GM21723 (cell line): ENCODE results near the gene PPHLN1.
A peak's percentile ranks its signal among the peaks of the same experiment; 100 is the strongest.

Source experiments
- ATAC-seq: cut with Tn5 transposase; IDR thresholded peaks from one replicate; pipeline ENCODE4 v1.9.1; 2021; ENCODE audit warnings: mild to moderate bottlenecking, moderate library complexity; ENCODE audit not compliant: unreplicated experiment

The PPHLN1 gene

DNA sequence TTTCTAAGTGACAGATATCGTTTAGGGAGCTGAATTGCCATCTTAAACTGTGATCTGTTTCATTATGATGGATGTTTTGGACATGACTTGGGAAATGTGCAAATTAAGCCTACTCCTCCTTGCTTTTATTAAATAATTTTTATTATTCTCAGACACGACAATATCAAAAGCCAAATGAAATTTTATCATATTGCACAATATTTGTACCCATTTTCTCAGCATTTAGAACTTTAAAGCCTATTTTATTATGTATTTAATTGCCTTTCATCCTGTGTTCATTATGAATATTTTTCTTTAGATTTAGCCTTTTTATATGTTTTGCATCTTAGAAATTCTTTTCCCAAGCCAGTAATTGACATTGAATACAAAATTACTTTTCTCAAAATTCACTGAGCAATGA is 102.9 kb downstream of the PPHLN1 start:
- no peak for ATAC-seq

DNA sequence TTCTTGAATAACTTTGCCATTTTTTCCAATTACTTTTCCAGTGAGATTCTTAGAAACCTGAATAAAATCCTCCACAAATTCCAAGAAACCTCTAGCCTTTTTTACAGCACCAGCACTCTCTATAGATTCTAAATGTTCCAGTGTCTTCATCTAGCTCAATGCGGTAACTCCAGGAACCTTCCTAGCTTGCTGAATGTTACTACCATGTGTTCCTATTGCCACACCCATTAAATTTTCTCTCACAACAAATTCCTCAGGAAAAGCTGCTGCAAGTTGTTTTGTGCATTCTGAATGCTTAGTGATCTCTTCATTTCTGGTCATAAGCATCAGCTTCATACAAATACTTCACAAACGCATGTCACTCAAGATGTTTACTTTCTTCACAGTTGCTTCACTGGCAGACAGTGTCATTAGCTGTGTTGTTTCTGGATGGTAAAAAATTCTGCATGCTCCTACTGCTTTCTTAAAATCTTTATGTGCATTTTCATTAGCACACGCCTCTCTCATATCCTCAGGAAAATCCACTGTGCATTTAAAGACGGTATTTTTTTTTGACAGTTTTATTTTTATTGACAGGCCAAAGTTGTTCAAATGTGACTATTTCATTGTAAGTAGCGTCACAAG is 106.7 kb downstream of the PPHLN1 start:
- ATAC-seq = no peak

DNA sequence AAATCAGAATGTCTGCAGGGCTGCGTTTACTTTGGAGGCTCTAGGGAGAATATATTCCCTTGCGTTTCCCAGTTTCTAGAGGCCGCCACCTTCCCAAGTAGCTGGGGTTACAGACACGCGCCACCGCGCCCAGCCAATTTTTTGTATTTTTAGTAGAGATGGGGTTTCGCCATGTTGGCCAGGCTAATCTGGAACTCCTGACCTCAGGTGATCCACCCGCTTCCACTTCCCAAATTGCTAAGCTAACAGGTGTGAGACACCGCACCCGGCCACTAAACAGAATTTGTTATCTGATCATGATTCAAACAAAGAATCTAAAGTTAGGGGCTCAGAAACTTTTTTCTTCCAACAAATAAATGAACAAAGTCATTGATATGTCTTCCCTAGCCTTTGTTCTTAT is 114.6 kb downstream of the PPHLN1 start:
- no peak for ATAC-seq

DNA sequence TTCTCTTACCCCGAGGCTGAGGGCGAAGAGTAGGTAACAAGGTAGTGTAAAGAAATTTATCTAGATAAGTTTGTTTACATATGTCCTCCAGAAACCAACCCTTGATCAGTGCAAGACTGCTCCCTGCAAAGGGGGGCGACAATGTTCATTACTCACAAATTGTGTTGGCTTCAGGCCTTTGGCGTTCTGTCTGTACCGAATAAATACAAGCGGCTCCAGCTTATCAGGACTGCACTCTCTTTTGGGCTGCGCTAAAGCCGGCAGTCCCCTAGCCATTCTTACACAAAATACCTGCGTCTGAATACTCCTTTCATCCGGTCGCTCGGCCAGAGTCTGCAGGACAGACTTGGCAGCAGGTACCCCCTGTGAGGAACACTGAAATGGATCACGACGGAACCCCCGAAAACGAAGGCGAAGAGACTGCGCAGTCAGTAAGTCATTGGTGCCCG is 116.4 kb downstream of the PPHLN1 start:
- ATAC-seq = no peak

DNA sequence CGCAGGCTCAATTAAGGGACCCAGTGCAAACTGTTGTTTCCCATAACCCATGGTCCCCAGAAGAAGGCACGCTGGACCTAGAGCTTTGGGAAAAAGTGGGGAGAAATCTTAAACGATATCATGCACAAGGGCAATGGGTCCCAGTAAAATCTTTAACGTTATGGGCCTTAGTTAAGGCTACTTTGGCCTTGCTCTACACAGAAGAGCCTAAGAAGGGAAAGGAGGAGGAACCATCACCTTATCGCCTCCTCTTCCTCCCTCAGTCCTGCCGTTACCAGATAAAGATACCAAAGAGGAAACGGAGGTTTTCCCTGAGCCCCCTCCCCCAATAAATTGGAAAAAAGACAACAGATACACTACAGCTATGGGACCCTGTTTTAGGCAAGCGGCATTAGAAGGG is 116.9 kb downstream of the PPHLN1 start:
- no peak for ATAC-seq

DNA sequence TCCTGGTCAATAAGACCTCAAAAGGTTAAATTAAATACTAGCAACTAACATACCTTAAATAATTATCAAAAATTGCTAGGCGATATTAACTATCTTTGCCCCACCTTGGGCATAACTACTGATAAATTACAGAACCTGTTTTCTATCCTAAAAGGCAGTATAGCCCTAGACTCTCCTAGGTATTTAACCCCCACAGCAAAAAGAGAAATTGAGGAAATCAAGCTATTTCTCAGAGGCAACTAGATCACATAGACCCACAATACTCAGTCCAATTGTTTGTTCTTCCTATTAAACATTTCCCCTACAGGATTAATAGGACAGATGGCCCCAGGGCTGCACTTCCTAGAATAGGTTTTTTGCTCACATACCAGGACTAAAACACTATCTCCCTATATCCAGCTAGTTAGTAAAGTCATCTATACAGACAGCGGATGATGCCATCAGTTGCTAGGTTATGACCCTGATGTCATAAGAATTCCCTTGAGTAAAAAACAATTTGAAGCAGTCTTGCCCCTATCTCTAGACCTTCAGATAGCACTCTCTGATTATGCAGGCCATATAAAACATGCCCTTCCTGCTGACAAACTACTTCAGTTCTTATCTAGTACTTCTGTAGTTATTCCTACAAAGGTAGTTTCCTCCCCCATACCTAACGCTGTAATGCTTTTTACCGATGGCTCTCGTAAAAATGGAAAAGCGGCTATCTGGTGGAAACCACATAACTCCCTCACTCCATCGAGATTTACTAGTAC is 118.4 kb downstream of the PPHLN1 start:
- ATAC-seq = no peak

DNA sequence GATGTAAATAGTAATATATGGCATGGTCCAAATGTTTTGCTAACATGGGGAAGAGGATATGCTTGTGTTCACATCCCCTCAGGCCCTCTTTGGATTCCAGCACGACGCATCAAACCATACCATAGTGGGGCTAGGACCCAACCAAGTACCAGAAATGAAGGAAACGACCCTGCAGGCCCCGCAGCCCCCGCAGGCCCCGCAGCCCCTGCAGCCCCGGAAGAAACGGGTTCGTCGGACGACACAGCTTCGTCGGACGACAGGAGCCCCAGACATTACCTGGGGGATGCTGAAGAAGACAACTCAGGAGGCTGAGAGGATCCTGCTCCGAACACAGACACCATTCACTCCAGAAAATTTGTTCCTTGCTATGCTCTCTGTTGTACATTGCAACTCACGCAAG is 119.9 kb downstream of the PPHLN1 start:
- ATAC-seq = no peak

DNA sequence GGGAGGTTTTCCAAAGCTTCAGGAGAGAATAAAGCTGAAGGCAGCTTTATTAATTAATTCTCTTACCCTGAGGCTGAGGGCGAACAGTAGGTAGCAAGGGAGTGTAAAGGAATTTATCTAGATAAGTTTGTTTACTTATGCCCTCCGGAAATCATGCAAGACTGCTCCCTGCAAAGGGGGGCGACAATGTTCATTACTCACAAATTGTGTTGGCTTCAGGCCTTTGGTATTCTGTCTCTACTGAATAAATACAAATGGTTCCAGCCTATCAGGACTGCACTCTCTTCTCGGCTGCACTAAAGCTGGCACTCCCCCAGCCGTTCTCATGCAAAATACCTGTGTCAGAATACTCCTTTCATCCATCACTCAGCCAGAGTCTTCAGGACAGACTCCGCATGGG is 120.8 kb downstream of the PPHLN1 start:
- ATAC-seq = no peak

DNA sequence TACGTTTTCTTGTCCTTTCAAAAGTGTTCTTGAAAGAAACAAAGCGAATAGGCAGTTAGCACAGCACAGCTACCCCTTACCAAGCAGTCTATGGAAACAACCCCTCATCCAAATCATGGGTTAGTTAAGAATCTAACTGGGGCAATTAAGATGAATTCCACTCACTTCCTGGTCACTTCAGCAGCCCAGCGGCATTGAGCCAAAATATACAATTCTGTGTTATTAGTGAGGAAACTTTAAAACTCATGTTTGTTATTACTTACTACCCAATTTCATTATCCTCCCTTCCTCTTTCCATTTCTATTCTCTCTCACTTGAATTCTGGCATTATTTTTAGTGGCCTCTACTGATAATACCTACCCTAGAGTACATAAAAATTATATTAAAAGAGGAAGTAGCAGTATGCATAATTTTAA is 121.4 kb downstream of the PPHLN1 start:
- ATAC-seq = no peak

DNA sequence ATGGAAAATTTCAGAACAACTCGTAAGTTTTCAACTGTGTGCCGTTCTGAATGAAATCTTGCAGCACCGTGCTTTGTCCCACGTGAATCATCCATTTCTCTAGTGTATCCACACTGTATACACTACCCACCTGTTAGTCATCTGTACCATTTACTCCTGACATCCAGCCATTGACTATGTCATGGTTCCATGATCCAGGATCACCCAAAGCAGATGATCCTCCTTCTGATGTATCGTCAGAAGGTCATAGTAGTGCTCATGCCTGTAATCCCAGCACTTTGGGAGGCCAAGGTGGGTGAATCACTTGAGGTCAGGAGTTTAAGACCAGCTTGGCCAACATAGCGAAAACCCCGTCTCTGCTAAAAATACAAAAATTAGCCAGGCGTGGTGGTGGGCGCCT is 122.9 kb downstream of the PPHLN1 start:
- no peak for ATAC-seq

DNA sequence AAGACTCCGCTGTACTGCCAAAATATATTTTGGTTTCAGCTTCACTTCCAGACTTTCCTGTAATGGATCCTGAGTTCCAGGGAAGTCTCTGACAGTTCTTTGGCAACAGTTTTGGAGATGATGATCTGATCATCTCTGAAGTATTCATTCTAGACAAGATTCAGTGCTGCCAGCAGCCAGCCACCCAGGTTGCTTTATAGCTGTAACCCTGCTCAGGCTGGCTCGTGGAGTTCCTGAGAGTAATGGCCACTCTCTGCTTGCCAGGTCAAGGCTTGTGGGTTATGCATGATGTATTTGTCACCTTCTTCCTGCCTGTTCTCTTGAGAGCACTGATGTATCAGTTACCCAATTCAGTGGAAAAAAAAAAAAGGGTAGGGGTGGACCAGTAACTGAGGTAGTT is 124.3 kb downstream of the PPHLN1 start:
- ATAC-seq = no peak

DNA sequence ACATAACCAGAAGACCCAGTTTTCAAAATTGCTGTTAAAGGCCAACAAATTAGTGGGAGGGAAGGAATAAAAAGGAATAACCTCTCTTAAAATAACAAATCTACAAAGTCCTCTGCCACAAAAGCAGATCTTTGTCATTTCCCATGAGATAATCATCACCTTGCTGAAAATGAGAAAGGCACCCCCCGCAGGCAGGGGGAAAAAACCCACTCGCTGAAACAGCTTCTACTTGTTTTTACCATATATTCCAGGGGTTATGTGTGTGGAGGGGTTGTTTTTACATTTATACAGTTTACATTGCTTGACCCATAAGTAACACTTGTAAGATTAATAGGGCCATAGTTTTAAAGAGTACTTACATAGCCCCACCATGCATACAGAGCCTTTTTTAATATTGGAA is 132.6 kb downstream of the PPHLN1 start:
- ATAC-seq = no peak

DNA sequence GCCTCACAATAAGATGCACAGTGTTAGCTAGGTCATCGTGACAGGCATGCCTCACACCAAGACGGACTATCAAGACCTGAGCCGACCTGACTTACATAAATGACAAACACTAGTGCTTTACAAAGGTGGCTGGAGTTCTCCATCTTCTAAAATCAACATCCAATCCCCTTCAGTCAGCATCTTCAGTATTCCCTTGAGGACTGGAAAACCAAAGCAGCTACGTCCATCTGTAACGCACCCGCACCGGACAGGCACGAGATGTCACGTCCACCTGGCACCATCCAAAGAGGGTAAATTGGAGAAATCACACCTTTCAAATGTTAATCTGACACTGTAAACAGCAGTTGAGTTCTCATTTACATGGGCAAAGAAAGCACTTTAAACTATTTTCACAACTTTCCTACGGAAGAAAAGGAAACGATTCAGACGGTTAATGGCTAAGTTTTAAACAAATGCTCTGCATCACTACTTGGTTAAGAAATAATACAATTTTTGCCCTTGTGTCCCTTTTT is 133.4 kb downstream of the PPHLN1 start:
- ATAC-seq = no peak

DNA sequence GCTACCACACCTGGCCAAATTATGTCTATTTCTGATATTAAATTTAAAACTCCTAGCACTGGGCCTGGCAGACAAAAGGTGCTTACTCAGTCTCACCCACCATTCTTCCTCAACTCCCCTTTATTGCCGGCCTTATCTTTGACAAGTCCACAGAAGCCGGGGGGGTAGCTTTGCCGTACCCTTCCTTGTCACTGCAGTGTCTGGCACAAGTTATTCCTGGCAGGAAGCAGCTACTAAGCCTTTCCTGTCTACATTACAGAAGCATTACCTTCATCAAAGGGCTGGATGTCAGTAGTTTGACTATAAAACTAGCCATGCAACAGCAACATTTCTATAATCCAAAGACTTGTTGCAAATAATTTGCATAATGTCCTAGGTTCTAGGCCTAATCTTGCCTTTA is 136.5 kb downstream of the PPHLN1 start:
- no peak for ATAC-seq

DNA sequence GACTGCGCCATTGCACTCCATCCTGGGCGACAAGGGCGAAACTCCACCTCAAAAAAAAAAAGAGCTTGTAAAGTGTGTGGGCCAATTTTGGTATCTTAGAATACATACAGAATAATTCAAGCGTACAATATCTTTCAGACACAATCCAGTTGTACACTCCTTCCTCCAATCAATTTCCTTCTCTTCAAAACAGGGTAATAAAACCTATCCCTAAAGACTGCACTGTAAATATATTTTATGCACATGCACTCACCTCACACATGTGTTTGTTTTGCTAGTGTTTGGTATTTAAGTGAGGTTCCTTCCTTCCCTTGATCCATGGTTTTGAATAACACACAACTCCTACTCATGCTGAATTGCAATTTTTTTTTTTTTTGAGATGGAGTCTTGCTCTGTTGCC is 137.7 kb downstream of the PPHLN1 start:
- no peak for ATAC-seq

DNA sequence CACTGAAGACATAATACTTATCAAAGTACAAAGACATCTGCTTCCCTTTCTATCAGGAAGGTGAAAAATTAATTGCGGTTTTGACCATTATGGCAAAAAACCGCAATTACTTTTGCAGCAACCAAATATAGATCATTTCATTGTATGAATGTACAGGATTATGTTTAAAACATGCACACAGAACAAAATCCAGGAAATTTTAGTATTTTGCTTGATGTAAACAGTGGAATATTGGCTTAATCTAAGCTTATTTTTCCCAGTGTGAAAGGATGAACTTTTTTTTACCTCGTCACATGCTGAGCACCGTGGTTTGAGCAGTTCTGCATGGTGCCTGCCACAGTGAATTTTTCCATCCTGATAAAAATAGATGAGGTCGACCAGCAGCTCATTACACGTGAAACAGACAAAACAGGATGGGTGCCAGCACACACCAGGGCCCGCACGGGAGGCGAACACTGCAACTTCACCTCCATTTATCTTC is 142.4 kb downstream of the PPHLN1 start:
- peak; percentile 18 for ATAC-seq

DNA sequence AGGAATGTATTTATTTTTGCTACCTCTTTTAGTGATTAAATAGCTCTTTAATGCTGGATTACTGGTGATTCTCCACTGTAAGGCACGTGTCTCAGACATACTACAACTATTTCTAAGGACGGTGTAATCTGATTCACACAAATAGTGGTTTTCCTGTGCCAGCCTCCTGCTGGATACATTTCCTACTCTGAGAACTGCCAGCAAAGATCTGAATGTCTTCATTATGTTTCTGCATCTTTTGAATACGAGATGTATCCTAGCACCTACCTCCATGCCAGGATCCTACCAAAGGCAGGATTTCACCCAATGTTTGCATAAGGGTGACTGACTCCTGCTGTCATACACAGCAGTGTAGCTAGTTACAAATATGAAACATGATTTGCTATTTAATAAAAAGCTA is 143.0 kb downstream of the PPHLN1 start:
- ATAC-seq = peak; percentile 17

DNA sequence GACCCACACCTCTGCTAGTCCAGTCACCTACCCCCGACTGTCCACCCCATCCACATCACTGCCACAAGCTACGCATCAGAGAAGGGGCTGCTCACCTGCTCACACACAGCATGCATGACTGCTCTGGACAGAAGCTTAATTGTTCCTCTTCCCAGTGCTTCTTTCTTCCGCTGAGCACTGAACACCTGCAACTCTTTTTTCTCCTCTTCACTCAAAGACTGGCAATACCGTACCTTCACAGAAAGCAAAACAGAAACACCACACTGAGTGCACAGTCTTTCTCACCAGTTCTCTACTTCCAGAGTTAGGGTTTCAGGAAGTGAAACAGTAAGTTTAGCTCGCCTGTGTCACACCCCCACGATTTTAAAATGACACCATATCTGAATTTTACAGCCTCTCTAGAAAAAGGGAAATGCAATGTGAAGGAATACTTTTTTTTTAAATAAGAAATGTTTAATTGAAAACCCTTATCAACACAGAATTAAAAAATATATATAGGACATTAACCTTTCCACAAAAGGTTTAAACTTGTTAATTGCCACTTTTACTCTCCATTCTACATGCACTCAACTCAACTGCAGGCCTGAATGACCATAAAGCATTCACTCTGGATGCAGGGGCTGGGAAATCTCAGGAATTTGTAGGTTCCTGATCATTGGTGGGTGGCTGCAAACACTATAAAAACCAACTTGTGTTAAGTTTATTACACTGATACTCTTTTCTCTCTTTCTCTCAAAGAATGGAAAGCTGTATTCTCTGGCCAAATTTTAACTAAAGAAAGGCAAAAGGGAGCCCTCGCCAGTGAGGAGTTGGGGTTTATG is 143.6 kb downstream of the PPHLN1 start:
- peak; percentile 97 for ATAC-seq

DNA sequence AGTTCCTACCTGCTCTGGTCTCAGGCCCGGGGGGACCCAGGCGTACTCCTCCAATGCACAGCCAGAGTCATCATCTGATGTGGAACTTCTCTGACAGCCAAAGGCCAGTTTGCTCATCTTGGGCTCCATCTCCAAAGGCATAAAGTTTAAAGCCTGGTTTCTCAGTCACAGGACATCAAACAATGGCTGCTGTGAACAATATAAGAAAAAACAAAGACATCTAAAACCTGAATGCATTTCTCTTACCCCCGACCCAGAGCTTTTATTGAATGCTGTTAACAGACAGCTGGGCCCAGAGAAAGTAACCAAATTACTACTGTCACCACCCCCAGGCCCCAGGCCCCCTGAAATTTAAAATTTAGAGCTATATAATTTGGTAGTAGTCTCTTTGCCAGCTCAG is 146.4 kb downstream of the PPHLN1 start:
- no peak for ATAC-seq

DNA sequence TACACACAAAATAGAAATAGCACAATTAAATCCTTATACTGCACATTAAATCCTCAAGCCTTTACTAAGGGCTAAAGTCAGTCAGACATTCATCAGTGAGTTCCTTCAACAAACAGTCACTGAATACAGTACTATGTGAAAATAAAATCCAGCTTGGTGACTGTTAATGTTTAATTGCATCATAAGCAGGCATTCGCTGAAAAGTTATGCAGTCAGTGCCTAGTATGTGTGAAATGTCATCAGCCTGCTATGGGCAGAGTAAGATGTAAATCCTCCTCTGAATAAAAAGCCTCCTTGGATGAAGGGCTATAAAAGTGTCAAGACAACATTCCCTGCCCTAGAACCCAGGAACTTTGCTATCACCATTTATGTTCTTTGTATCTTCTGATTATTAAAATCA is 147.2 kb downstream of the PPHLN1 start:
- no peak for ATAC-seq

DNA sequence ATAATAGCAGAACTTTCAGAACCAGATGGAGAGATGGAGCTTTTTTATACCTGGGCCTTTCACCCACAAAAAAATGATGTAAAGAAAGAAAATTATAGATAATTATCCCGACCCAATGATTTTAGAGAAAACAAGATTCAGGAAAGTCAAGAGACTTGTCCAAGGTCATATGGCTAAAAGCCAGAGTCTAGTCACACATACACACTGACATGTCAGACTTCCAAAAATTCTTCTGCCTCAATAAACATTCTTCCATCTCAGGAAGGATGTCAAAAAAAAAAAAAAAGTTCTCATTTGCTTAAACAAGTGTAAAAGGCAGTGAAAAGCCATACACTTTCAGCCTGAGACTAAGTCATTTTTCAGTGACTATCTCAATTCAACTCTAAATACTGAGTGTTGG is 147.6 kb downstream of the PPHLN1 start:
- ATAC-seq = no peak

DNA sequence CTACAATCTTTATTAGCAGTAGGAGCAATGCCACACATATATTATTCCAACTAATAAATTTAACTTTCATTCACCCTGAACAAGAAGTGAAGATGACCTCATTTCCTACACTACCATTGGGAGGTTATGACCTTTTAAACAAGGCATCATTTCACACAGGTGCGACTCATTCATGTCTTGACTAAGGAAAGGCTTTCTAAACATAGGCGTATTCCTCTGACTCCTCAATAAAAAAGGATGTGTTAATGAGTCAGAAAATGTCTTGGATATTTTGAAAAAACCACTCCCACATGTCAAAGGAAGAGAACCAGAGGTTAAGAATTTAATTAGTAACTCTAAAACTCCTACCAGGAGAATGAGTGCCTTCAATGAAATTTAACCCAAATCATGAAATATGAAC is 148.4 kb downstream of the PPHLN1 start:
- ATAC-seq = no peak
